HepG2 (cell line): ENCODE results near the gene S100A11. TPM values are rescaled to one million over a fixed set of nuclear protein-coding genes. Genes with fewer than 3 reads are reported as not detected.

Source experiments
- CAMTA2 ChIP-seq: sonication (generic); formaldehyde crosslinking; IDR thresholded peaks from 2 replicates; pipeline ENCODE4 v1.4.0; 2020; ENCODE audit warnings: mild to moderate bottlenecking, missing genetic modification reagents, borderline replicate concordance
- E2F1 ChIP-seq: sonication (generic); formaldehyde crosslinking; IDR thresholded peaks from 2 replicates; pipeline ENCODE4 v1.5.0; 2020; ENCODE audit warnings: missing genetic modification reagents
- FOXC1 ChIP-seq: sonication (generic); formaldehyde crosslinking; IDR thresholded peaks from 2 replicates; pipeline ENCODE4 v1.8.0; 2022; ENCODE audit warnings: mild to moderate bottlenecking, missing genetic modification reagents, borderline replicate concordance
- FOXO1 ChIP-seq: sonication (generic); formaldehyde crosslinking; IDR thresholded peaks from 2 replicates; pipeline ENCODE4 v1.4.0; 2020; ENCODE audit warnings: missing genetic modification reagents
- FOXP4 ChIP-seq: sonication (generic); formaldehyde crosslinking; IDR thresholded peaks from 2 replicates; pipeline ENCODE4 v1.4.0; 2020; ENCODE audit warnings: missing genetic modification reagents
- HOMEZ ChIP-seq: IDR thresholded peaks from 2 replicates; pipeline ENCODE4 v1.6.1; 2016; ENCODE audit warnings: low read depth
- IKZF5 ChIP-seq: IDR thresholded peaks from 2 replicates; pipeline ENCODE4 v1.6.1; 2018; ENCODE audit warnings: missing genetic modification reagents, mild to moderate bottlenecking, missing compliant biosample characterization
- JUNB ChIP-seq: sonication (generic); formaldehyde crosslinking; IDR thresholded peaks from 2 replicates; pipeline ENCODE4 v1.8.0; 2022; ENCODE audit warnings: missing genetic modification reagents, mild to moderate bottlenecking, borderline replicate concordance
- MTF2 ChIP-seq: sonication (generic); formaldehyde crosslinking; IDR thresholded peaks from 2 replicates; pipeline ENCODE4 v1.5.0; 2020; ENCODE audit warnings: missing genetic modification reagents, borderline replicate concordance
- MYPOP ChIP-seq: sonication (generic); formaldehyde crosslinking; IDR thresholded peaks from 2 replicates; pipeline ENCODE4 v1.8.1; 2023; ENCODE audit warnings: mild to moderate bottlenecking, moderate library complexity, missing genetic modification reagents
- PRDM4 ChIP-seq: sonication (generic); formaldehyde crosslinking; IDR thresholded peaks from 2 replicates; pipeline ENCODE4 v1.9.0; 2021; ENCODE audit warnings: missing genetic modification reagents, borderline replicate concordance
- SIX1 ChIP-seq: sonication (generic); formaldehyde crosslinking; IDR thresholded peaks from 2 replicates; pipeline ENCODE4 v1.4.0; 2020; ENCODE audit warnings: missing genetic modification reagents, borderline replicate concordance
- TAF1 ChIP-seq: sonication (generic); formaldehyde crosslinking; IDR thresholded peaks from 2 replicates; pipeline ENCODE4 v1.4.0; 2020; ENCODE audit warnings: missing genetic modification reagents
- TEAD3 ChIP-seq: optimal IDR thresholded peaks from 2 replicates; pipeline ENCODE3; 2016; ENCODE audit warnings: borderline replicate concordance
- THAP11 ChIP-seq: IDR thresholded peaks from 2 replicates; pipeline ENCODE4 v1.6.1; 2016; ENCODE audit warnings: missing biosample characterization, missing genetic modification reagents
- TOE1 ChIP-seq: sonication (generic); formaldehyde crosslinking; IDR thresholded peaks from 2 replicates; pipeline ENCODE4 v1.4.0; 2020; ENCODE audit warnings: mild to moderate bottlenecking, missing genetic modification reagents
- ZBTB7A ChIP-seq: sonication (generic); formaldehyde crosslinking; IDR thresholded peaks from 2 replicates; pipeline ENCODE4 v1.8.0; 2022; ENCODE audit warnings: mild to moderate bottlenecking, missing genetic modification reagents
- ZNF20 ChIP-seq: sonication (generic); formaldehyde crosslinking; IDR thresholded peaks from 2 replicates; pipeline ENCODE4 v1.4.0; 2020; ENCODE audit warnings: mild to moderate bottlenecking, moderate library complexity, missing genetic modification reagents
- ZNF430 ChIP-seq: sonication (generic); formaldehyde crosslinking; IDR thresholded peaks from 2 replicates; pipeline ENCODE4 v1.9.0; 2021; ENCODE audit warnings: mild to moderate bottlenecking, missing genetic modification reagents
- ZNF580 ChIP-seq: IDR thresholded peaks from 2 replicates; pipeline ENCODE4 v1.6.1; 2016; ENCODE audit warnings: low read depth, borderline replicate concordance
- polyA plus RNA-seq, 8 experiments: library from polyadenylated mRNA; depleted of rRNA in 3 of 8; stranded (reverse) in 7 of 8; unstranded in 1 of 8; fragments of >200 nt; fragmentation: Illumina TruSeq in 4 of 8; extraction: Trizol in 4 of 8; gene quantifications; 2 replicates each; pipeline versions ENCODE4 v1.2.1 to v1.2.3, GENCODE V29; 2011 to 2016; ENCODE audit warnings: low read depth in 4 of 8, missing spikeins in 1 of 8, mixed read lengths in 1 of 8; ENCODE audit not compliant: insufficient read depth in 1 of 8
- total RNA-seq, 5 experiments: library from RNA; depleted of rRNA; stranded (reverse); fragments of >200 nt; fragmentation: Illumina TruSeq; extraction: Trizol; gene quantifications; 2 replicates each; pipeline ENCODE4 v1.2.3, GENCODE V29; 2016; ENCODE audit warnings: low read depth in 1 of 5

S100A11 gene
- total and polyA plus RNA-seq, 2 of the 13 experiments (the other 11 are each of a cell fraction or from before 2014, with no cell fraction given), result 6.6 to 34.4 TPM

- TF ChIP-seq PRDM4, result no peak
- TF ChIP-seq TOE1 (CRISPR knock-in tag), result no peak
- TF ChIP-seq ZNF430, result no peak
- TF ChIP-seq FOXO1 (CRISPR knock-in tag), result no peak
- TF ChIP-seq FOXC1 (CRISPR knock-in tag), result peak; percentile 37; the same call in 1 of the 2 replicates
- 0 out of 2 replicates have a peak, but pooled peaks have one; percentile 14 for TF ChIP-seq THAP11 (CRISPR knock-in tag)
- 0 out of 2 replicates have a peak, but pooled peaks have one; percentile 39 for TF ChIP-seq ZBTB7A (CRISPR knock-in tag)
- no peak for TF ChIP-seq TEAD3 (CRISPR knock-in tag)
- no peak for TF ChIP-seq HOMEZ
- TF ChIP-seq SIX1, result no peak
- TF ChIP-seq FOXP4 (CRISPR knock-in tag), result no peak; the same call in 1 of the 2 replicates
- no peak for TF ChIP-seq CAMTA2 (CRISPR knock-in tag)
- TF ChIP-seq MTF2 (CRISPR knock-in tag), result peak; percentile 87; the same call in 1 of the 2 replicates
- no peak for TF ChIP-seq ZNF20 (CRISPR knock-in tag)
- 0 out of 2 replicates have a peak, but pooled peaks have one; percentile 30 for TF ChIP-seq E2F1
- peak; percentile 10 for TF ChIP-seq TAF1 (CRISPR knock-in tag)
- no peak for TF ChIP-seq IKZF5 (CRISPR knock-in tag)
- TF ChIP-seq MYPOP (CRISPR knock-in tag), result no peak
- no peak for TF ChIP-seq ZNF580 (CRISPR knock-in tag)
- TF ChIP-seq JUNB (CRISPR knock-in tag), result no peak
Measured at GRCh38 chr1:151993084-151993733, 43.6 kb downstream of the S100A11 start (continued).
